Neural progenitor cell (in vitro differentiated cells): ENCODE data around the gene COPS3. TPM values are rescaled to one million over a fixed set of nuclear protein-coding genes. Genes with fewer than 3 reads are reported as not detected.
A peak's percentile ranks its signal among the peaks of the same experiment; 100 is the strongest.

Source experiments
- DNase-seq: peaks from one replicate; pipeline ENCODE4 v3.0.0-alpha.2; 2016; ENCODE audit warnings: low spot score
- H2AFZ ChIP-seq: fragments of 200-600 bp; sonication (generic); replicated peaks from 2 replicates; pipeline ENCODE4 v1.6.1; 2016; ENCODE audit warnings: antibody characterized with exemption
- H3F3A ChIP-seq: fragments of 200-600 bp; sonication (generic); 2 replicates; pipeline ENCODE4 v1.6.1; 2016; ENCODE audit warnings: antibody characterized with exemption, low read depth
- H3K27ac ChIP-seq: fragments of 200-600 bp; sonication (generic); 2 replicates; pipeline ENCODE4 v1.5.1; 2016; ENCODE audit warnings: mild to moderate bottlenecking
- H3K27me3 ChIP-seq: fragments of 200-600 bp; sonication (generic); 2 replicates; pipeline ENCODE4 v1.6.1; 2016; ENCODE audit warnings: mild to moderate bottlenecking, moderate library complexity
- H3K36me3 ChIP-seq: fragments of 200-600 bp; sonication (generic); 2 replicates; pipeline ENCODE4 v1.5.1; 2016
- H3K4me1 ChIP-seq: fragments of 200-600 bp; sonication (generic); 2 replicates; pipeline ENCODE4 v1.6.1; 2016; ENCODE audit warnings: mixed run types
- H3K4me2 ChIP-seq: fragments of 200-600 bp; sonication (generic); 2 replicates; pipeline ENCODE4 v1.6.1; 2016
- H3K4me3 ChIP-seq: fragments of 200-600 bp; sonication (generic); 2 replicates; pipeline ENCODE4 v1.5.1; 2016
- H3K79me2 ChIP-seq: fragments of 200-600 bp; sonication (generic); 2 replicates; pipeline ENCODE4 v1.6.1; 2016; ENCODE audit warnings: low read depth
- H3K9ac ChIP-seq: fragments of 200-600 bp; sonication (generic); 2 replicates; pipeline ENCODE4 v1.6.1; 2016
- H3K9me3 ChIP-seq: fragments of 200-600 bp; sonication (generic); 2 replicates; pipeline ENCODE4 v1.5.1; 2016; ENCODE audit warnings: low read depth
- H4K20me1 ChIP-seq: fragments of 200-600 bp; sonication (generic); 2 replicates; pipeline ENCODE4 v1.6.1; 2016; ENCODE audit warnings: low read depth
- H3K27ac Mint-ChIP-seq: 3 replicates; pipeline ENCODE4 v1.8.0; 2021; ENCODE audit warnings: mixed read lengths
- H3K27me3 Mint-ChIP-seq: 2 replicates; pipeline ENCODE4 v1.8.0; 2022; ENCODE audit warnings: low read depth, mild to moderate bottlenecking, inconsistent platforms, moderate library complexity, mixed read lengths; ENCODE audit not compliant: insufficient read depth
- H3K36me3 Mint-ChIP-seq: 3 replicates; pipeline ENCODE4 v1.8.0; 2021; ENCODE audit warnings: mixed read lengths
- H3K4me1 Mint-ChIP-seq: 3 replicates; pipeline ENCODE4 v1.8.0; 2021; ENCODE audit warnings: mixed read lengths
- H3K4me3 Mint-ChIP-seq: 3 replicates; pipeline ENCODE4 v1.8.0; 2021; ENCODE audit warnings: mild to moderate bottlenecking, moderate library complexity, mixed read lengths
- H3K9me3 Mint-ChIP-seq: 3 replicates; pipeline ENCODE4 v1.8.0; 2020; ENCODE audit warnings: mixed read lengths
- EZH2 ChIP-seq: fragments of 200-600 bp; sonication (generic); IDR thresholded peaks from 2 replicates; pipeline ENCODE4 v1.6.1; 2017; ENCODE audit warnings: antibody characterized with exemption, mild to moderate bottlenecking, moderate library complexity
- EZH2phosphoT487 ChIP-seq: fragments of 200-600 bp; sonication (generic); IDR thresholded peaks from 2 replicates; pipeline ENCODE4 v1.6.1; 2017; ENCODE audit warnings: antibody characterized with exemption
- total RNA-seq: library from RNA; depleted of rRNA; stranded (reverse); fragments of >200 nt; gene quantifications from 2 replicates; pipeline ENCODE4 v1.2.3, GENCODE V29; 2015; ENCODE audit warnings: low replicate concordance
- TF ChIP-seq, protein P1 (sequence below): fragments of 200-600 bp; sonication (generic); IDR thresholded peaks from 2 replicates; pipeline ENCODE4 v1.5.1; 2017; ENCODE audit warnings: antibody characterized with exemption, mild to moderate bottlenecking

The COPS3 gene
- total RNA-seq, 1 donor from 2014 or later: 113 TPM

GRCh38 chr17:17204041-17204591, 76.9 kb downstream of the COPS3 start:
- H3K4me1 Mint-ChIP-seq: peaks cover 18% of the 10 kb centered on the region
- H3K27me3 ChIP-seq: no peaks in the 10 kb centered on the region
- H3K36me3 Mint-ChIP-seq: no peaks in the 10 kb centered on the region
- peak overlapping the region; percentile 3 for H3K4me3 Mint-ChIP-seq
- H3K9me3 ChIP-seq: no peaks in the 10 kb centered on the region
- no peak overlapping the region for H3K9ac ChIP-seq
- no peaks in the 10 kb centered on the region for H3K27me3 Mint-ChIP-seq
- H3K9me3 Mint-ChIP-seq: no peaks in the 10 kb centered on the region
- H3K27ac ChIP-seq: no peak overlapping the region
- no peak overlapping the region for H3K4me2 ChIP-seq
- no peak overlapping the region for H3K4me3 ChIP-seq
- H3K36me3 ChIP-seq: no peaks in the 10 kb centered on the region
- H3F3A ChIP-seq: no peaks in the 10 kb centered on the region
- TF ChIP-seq EZH2 (no peak), EZH2phosphoT487 (no peak)
- TF ChIP-seq, protein P1, sequence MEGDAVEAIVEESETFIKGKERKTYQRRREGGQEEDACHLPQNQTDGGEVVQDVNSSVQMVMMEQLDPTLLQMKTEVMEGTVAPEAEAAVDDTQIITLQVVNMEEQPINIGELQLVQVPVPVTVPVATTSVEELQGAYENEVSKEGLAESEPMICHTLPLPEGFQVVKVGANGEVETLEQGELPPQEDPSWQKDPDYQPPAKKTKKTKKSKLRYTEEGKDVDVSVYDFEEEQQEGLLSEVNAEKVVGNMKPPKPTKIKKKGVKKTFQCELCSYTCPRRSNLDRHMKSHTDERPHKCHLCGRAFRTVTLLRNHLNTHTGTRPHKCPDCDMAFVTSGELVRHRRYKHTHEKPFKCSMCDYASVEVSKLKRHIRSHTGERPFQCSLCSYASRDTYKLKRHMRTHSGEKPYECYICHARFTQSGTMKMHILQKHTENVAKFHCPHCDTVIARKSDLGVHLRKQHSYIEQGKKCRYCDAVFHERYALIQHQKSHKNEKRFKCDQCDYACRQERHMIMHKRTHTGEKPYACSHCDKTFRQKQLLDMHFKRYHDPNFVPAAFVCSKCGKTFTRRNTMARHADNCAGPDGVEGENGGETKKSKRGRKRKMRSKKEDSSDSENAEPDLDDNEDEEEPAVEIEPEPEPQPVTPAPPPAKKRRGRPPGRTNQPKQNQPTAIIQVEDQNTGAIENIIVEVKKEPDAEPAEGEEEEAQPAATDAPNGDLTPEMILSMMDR: no peak
- H2AFZ ChIP-seq: no peak overlapping the region
- DNase-seq: no peak
- H3K27ac Mint-ChIP-seq: peak overlapping the region; percentile 8
- no peaks in the 10 kb centered on the region for H4K20me1 ChIP-seq
- peaks cover 7% of the 10 kb centered on the region for H3K4me1 ChIP-seq
- H3K79me2 ChIP-seq: no peaks in the 10 kb centered on the region

DNA sequence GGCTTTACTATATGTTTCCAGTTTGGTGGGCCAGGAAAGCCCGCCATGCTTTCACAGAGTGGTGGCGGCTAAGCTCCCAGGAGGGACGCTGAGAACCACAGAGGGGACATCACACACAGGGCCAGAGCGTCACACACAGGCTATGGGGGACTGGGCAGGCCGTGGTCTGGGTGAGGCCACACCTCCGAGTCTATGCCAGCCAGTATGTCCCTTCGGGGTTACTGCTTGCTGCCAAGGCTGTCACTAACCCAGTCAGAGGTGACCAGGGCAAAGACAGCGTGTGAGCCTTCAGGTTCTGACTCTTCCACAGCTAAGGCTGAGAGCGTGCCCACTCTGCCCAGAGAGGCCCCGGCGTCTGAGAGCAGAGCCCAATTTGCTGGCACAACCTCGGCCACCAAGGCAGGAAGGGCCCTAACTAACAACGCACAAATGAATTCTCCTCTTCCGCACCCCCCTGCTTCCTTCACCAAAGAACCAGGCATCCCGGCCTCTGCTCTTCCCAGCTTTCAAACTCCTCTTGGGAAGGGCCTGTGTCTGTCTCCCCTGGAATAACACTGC, 77.8 kb downstream of the COPS3 start:
- Mint-ChIP-seq H3K27ac (peak overlapping the region; percentile 57), H3K36me3 (no peaks in the 10 kb centered on the region), H3K9me3 (no peaks in the 10 kb centered on the region), H3K27me3 (no peaks in the 10 kb centered on the region), H3K4me1 (peaks cover 18% of the 10 kb centered on the region), H3K4me3 (no peak overlapping the region)
- H3F3A ChIP-seq: no peaks in the 10 kb centered on the region
- no peak for DNase-seq
- no peak overlapping the region for H3K4me3 ChIP-seq
- no peaks in the 10 kb centered on the region for H3K79me2 ChIP-seq
- H3K9ac ChIP-seq: no peak overlapping the region
- no peaks in the 10 kb centered on the region for H4K20me1 ChIP-seq
- no peak overlapping the region for H3K27ac ChIP-seq
- no peaks in the 10 kb centered on the region for H3K36me3 ChIP-seq
- H3K9me3 ChIP-seq: no peaks in the 10 kb centered on the region
- no peak overlapping the region for H2AFZ ChIP-seq
- no peak for TF ChIP-seq EZH2
- TF ChIP-seq, protein P1: no peak
- no peak for TF ChIP-seq EZH2phosphoT487
- H3K4me2 ChIP-seq: no peak overlapping the region
- H3K27me3 ChIP-seq: no peaks in the 10 kb centered on the region
- peaks cover 7% of the 10 kb centered on the region for H3K4me1 ChIP-seq

DNA sequence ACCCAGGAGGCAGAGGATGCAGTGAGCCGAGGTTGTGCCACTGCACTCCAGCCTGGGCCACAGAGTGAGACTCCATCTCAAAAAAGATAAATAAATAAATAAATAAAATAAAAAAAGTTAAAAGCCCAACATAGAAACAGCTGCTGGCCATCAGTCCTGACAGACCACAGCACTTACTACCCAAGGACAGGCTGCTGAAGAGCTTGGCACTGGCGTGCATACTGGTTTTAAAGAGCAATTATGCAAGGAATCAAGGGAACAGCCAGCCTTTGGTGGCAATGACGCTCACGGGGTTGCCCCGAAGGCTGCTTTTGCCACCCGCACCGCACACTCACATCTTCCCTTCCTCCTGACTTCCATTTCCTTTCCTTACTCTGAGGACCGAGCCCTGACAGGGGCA, 79.1 kb downstream of the COPS3 start:
- peaks cover 7% of the 10 kb centered on the region for H3K4me1 ChIP-seq
- no peaks in the 10 kb centered on the region for H3K9me3 Mint-ChIP-seq
- TF ChIP-seq EZH2phosphoT487: no peak
- no peak for TF ChIP-seq EZH2
- TF ChIP-seq, protein P1: no peak
- no peak overlapping the region for H3K27ac ChIP-seq
- H3K79me2 ChIP-seq: no peaks in the 10 kb centered on the region
- H3K27ac Mint-ChIP-seq: no peak overlapping the region
- H4K20me1 ChIP-seq: no peaks in the 10 kb centered on the region
- H3K36me3 Mint-ChIP-seq: no peaks in the 10 kb centered on the region
- H3K27me3 ChIP-seq: no peaks in the 10 kb centered on the region
- no peaks in the 10 kb centered on the region for H3K36me3 ChIP-seq
- H3K9me3 ChIP-seq: no peaks in the 10 kb centered on the region
- no peaks in the 10 kb centered on the region for H3F3A ChIP-seq
- no peaks in the 10 kb centered on the region for H3K27me3 Mint-ChIP-seq
- H3K4me3 Mint-ChIP-seq: no peak overlapping the region
- peaks cover 18% of the 10 kb centered on the region for H3K4me1 Mint-ChIP-seq
- no peak overlapping the region for H3K9ac ChIP-seq
- H2AFZ ChIP-seq: no peak overlapping the region
- no peak overlapping the region for H3K4me2 ChIP-seq
- no peak for DNase-seq
- no peak overlapping the region for H3K4me3 ChIP-seq
